Keratinocyte (primary cell): ENCODE results near the gene UNC13C.

ENCODE experiments used
- EZH2 ChIP-seq: IDR thresholded peaks from one replicate; pipeline ENCODE4 v1.6.1; 2012; ENCODE audit warnings: inconsistent platforms, mild to moderate bottlenecking, low read length, moderate library complexity
- TF ChIP-seq, protein P1 (sequence below), 3 experiments: IDR thresholded peaks in 1 of 3; conservative IDR thresholded peaks in 1 of 3; optimal IDR thresholded peaks in 1 of 3; 2 replicates in 2 of 3; 3 replicates in 1 of 3; pipeline versions ENCODE3 to v1.5.1; 2011; ENCODE audit warnings: low read length in 3 of 3, mild to moderate bottlenecking in 3 of 3, moderate library complexity in 2 of 3, control low read depth in 1 of 3, inconsistent platforms in 1 of 3; ENCODE audit not compliant: insufficient read depth in 2 of 3; ENCODE audit errors: extremely low read depth in 1 of 3

DNA sequence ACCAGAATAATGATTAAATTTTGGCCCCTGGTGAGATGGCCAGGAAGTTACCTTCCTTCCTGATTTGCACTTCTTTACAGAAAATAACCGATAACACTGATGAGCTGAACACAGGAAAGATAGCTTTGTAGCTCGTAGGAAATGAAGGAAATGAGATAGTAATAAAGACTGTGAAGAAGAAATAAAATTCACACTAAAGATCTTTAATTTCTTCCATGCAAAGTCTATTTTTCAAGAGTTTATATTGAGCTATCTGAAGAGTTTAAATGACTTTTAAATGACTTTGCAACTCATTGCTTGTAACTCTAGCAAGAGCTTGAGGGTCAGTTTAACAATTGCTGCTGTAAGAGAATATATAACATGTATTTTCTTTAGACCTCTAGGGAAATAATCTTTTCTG is 543.0 kb downstream of the UNC13C start:
- TF ChIP-seq EZH2, result no peak
- TF ChIP-seq, protein P1, sequence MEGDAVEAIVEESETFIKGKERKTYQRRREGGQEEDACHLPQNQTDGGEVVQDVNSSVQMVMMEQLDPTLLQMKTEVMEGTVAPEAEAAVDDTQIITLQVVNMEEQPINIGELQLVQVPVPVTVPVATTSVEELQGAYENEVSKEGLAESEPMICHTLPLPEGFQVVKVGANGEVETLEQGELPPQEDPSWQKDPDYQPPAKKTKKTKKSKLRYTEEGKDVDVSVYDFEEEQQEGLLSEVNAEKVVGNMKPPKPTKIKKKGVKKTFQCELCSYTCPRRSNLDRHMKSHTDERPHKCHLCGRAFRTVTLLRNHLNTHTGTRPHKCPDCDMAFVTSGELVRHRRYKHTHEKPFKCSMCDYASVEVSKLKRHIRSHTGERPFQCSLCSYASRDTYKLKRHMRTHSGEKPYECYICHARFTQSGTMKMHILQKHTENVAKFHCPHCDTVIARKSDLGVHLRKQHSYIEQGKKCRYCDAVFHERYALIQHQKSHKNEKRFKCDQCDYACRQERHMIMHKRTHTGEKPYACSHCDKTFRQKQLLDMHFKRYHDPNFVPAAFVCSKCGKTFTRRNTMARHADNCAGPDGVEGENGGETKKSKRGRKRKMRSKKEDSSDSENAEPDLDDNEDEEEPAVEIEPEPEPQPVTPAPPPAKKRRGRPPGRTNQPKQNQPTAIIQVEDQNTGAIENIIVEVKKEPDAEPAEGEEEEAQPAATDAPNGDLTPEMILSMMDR (optimal IDR thresholded peaks at IDR 0.05 in 1 of 3, IDR thresholded peaks at IDR 0.05 in 1 of 3, conservative IDR thresholded peaks at IDR 0.05 in 1 of 3; ENCODE audit: extremely low read depth in 1 of 3, insufficient read depth in 2 of 3, low read length in 3 of 3), result no peak
